K562 (cell line): ENCODE measurements around the gene DGKE. TPM values are rescaled to one million over a fixed set of nuclear protein-coding genes. Genes with fewer than 3 reads are reported as not detected.

ENCODE experiments used
- ARNT ChIP-seq, 2 experiments: fragments of 450-650 bp; IDR thresholded peaks; 2 replicates each; pipeline ENCODE4 v1.6.1; 2016; ENCODE audit warnings: mild to moderate bottlenecking in 1 of 2
- ATF1 ChIP-seq, 2 experiments: fragments of 450-650 bp in 1 of 2; IDR thresholded peaks; 2 replicates each; pipeline ENCODE4 v1.6.1; 2016; ENCODE audit warnings: missing compliant biosample characterization in 1 of 2, missing genetic modification characterization in 1 of 2
- ESRRA ChIP-seq: fragments of 450-650 bp; IDR thresholded peaks from 2 replicates; pipeline ENCODE4 v1.6.1; 2014; ENCODE audit warnings: low read depth, mild to moderate bottlenecking, moderate library complexity, borderline replicate concordance
- MTF1 ChIP-seq: fragments of 250-450 bp; sonication (Bioruptor Pico); IDR thresholded peaks from 2 replicates; pipeline ENCODE4 v1.9.0; 2021; ENCODE audit warnings: moderate library complexity, mild to moderate bottlenecking, inconsistent platforms, borderline replicate concordance
- MXI1 ChIP-seq: IDR thresholded peaks from 2 replicates; pipeline ENCODE4 v1.6.1; 2011; ENCODE audit warnings: low read depth, mild to moderate bottlenecking, improper control_type of control experiment, low read length
- POLR2H ChIP-seq: IDR thresholded peaks from 2 replicates; pipeline ENCODE4 v1.6.1; 2016; ENCODE audit warnings: missing genetic modification characterization, low read depth, mild to moderate bottlenecking, control low read depth, missing compliant biosample characterization, moderate library complexity
- RBM15 ChIP-seq: fragments of 200-400 bp; formaldehyde crosslinking; IDR thresholded peaks from 2 replicates; pipeline ENCODE4 v1.6.1; 2018; ENCODE audit warnings: mild to moderate bottlenecking, low read length, moderate library complexity; ENCODE audit not compliant: insufficient read depth
- SNIP1 ChIP-seq: fragments of 450-650 bp; IDR thresholded peaks from 2 replicates; pipeline ENCODE4 v1.7.1; 2017; ENCODE audit warnings: low read depth, mild to moderate bottlenecking
- ZFP36 ChIP-seq: fragments of 150-350 bp; IDR thresholded peaks from 2 replicates; pipeline ENCODE4 v1.6.1; 2018; ENCODE audit warnings: low read length, low read depth; ENCODE audit not compliant: partially characterized antibody
- polyA plus RNA-seq, 8 experiments: library from polyadenylated mRNA; depleted of rRNA in 4 of 8; stranded (reverse) in 5 of 8; unstranded in 3 of 8; fragments of >200 nt; fragmentation: Nextera tagmentation in 2 of 8; fragmentation: Illumina TruSeq in 1 of 8; extraction: Ambion mirVana in 2 of 8; extraction: Trizol in 1 of 8; gene quantifications; 2 replicates each; pipeline versions ENCODE4 v1.2.1 to v1.2.3, GENCODE V29; 2011 to 2014; ENCODE audit warnings: inconsistent platforms in 1 of 8, missing spikeins in 1 of 8
- total RNA-seq, 7 experiments: library from RNA; depleted of rRNA in 6 of 7; stranded (reverse); fragments of >200 nt in 6 of 7; fragmentation: Illumina TruSeq in 2 of 7; extraction: Trizol in 2 of 7; gene quantifications; 2 replicates each; pipeline versions ENCODE4 v1.2.1 to v1.2.3, GENCODE V29; 2011 to 2021; ENCODE audit warnings: low replicate concordance in 1 of 7
- TF ChIP-seq, protein P1 (sequence below): fragments of 250-450 bp; sonication (Bioruptor Pico); IDR thresholded peaks from 2 replicates; pipeline ENCODE4 v1.8.0; 2022; ENCODE audit warnings: inconsistent platforms, mild to moderate bottlenecking, moderate library complexity, borderline replicate concordance
- TF ChIP-seq, protein P2 (sequence below): fragments of 450-650 bp; formaldehyde crosslinking; IDR thresholded peaks from 2 replicates; pipeline ENCODE4 v1.4.0; 2020; ENCODE audit warnings: mild to moderate bottlenecking
- TF ChIP-seq, protein P3 (sequence below): sonication (generic); formaldehyde crosslinking; IDR thresholded peaks from 2 replicates; pipeline ENCODE4 v1.8.1; 2022; ENCODE audit warnings: missing genetic modification reagents
- TF ChIP-seq, protein P4 (sequence below): fragments of 450-650 bp; IDR thresholded peaks from 2 replicates; pipeline ENCODE4 v1.7.0; 2016; ENCODE audit warnings: borderline replicate concordance
- TF ChIP-seq, protein P5 (sequence below): fragments of 450-650 bp; formaldehyde crosslinking; conservative IDR thresholded peaks from 2 replicates; pipeline ENCODE4 v1.4.0; 2022; ENCODE audit warnings: mild to moderate bottlenecking, missing genetic modification characterization
- TF ChIP-seq, protein P6 (sequence below): IDR thresholded peaks from 2 replicates; pipeline ENCODE4 v1.6.1; 2011; ENCODE audit warnings: borderline replicate concordance, low read depth, mild to moderate bottlenecking, moderate library complexity, low read length; ENCODE audit not compliant: insufficient read depth, poor library complexity, severe bottlenecking

The DGKE gene
- total and polyA plus RNA-seq, 9 of the 15 experiments (the other 6 are each of a cell fraction or from before 2014, with no cell fraction given): 1.3 to 9.9 (median 5.9) TPM

DNA sequence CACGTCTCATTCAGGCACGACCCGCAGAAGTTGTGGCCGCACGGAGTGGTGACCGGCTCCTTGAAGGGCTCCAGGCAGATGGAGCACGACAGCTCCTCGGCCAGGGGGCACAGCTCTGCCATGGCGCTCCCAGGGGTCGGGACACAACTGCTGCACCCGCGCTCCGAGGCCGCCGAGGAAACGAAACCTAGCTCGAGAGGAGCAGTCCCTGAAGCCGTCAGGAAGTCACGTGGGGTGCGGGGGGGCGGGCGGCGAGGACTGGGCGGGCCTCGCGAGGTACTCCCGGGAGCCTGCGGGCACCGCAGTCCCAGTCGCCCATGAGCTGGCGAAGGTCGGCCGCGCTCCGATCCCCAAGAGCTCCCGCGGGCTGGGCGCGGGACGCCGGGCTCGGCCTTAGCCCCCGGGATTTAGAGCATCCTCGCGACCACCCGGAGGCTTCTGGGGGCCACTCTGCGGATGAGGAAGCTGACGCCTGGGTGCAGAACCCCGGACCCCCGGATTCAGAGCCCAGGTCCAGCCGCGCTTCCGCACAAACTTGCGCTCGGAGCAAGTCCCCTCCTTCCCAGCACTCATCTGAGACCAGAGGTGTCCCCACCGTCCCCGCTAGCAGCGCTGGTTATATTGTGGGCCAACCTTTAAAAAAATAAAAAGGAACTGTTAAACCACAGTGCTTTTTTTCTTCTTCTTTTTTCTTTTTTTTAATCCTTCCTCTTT, 80.1 kb downstream of the DGKE start, which contains the start of gene TRIM25 (continued):
- TF ChIP-seq, protein P1, sequence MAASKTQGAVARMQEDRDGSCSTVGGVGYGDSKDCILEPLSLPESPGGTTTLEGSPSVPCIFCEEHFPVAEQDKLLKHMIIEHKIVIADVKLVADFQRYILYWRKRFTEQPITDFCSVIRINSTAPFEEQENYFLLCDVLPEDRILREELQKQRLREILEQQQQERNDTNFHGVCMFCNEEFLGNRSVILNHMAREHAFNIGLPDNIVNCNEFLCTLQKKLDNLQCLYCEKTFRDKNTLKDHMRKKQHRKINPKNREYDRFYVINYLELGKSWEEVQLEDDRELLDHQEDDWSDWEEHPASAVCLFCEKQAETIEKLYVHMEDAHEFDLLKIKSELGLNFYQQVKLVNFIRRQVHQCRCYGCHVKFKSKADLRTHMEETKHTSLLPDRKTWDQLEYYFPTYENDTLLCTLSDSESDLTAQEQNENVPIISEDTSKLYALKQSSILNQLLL (CRISPR knock-in tag): no peak
- TF ChIP-seq RBM15: no peak
- TF ChIP-seq, protein P2, sequence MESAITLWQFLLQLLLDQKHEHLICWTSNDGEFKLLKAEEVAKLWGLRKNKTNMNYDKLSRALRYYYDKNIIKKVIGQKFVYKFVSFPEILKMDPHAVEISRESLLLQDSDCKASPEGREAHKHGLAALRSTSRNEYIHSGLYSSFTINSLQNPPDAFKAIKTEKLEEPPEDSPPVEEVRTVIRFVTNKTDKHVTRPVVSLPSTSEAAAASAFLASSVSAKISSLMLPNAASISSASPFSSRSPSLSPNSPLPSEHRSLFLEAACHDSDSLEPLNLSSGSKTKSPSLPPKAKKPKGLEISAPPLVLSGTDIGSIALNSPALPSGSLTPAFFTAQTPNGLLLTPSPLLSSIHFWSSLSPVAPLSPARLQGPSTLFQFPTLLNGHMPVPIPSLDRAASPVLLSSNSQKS (CRISPR knock-in tag): no peak
- no peak for TF ChIP-seq ARNT (IDR thresholded peaks at IDR 0.05)
- peak; percentile 96 for TF ChIP-seq POLR2H (tag)
- TF ChIP-seq SNIP1: no peak
- peak; percentile 52; the same call in 1 of the 2 replicates for TF ChIP-seq ESRRA
- TF ChIP-seq, protein P3, sequence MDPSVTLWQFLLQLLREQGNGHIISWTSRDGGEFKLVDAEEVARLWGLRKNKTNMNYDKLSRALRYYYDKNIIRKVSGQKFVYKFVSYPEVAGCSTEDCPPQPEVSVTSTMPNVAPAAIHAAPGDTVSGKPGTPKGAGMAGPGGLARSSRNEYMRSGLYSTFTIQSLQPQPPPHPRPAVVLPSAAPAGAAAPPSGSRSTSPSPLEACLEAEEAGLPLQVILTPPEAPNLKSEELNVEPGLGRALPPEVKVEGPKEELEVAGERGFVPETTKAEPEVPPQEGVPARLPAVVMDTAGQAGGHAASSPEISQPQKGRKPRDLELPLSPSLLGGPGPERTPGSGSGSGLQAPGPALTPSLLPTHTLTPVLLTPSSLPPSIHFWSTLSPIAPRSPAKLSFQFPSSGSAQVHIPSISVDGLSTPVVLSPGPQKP: no peak
- TF ChIP-seq, protein P4, sequence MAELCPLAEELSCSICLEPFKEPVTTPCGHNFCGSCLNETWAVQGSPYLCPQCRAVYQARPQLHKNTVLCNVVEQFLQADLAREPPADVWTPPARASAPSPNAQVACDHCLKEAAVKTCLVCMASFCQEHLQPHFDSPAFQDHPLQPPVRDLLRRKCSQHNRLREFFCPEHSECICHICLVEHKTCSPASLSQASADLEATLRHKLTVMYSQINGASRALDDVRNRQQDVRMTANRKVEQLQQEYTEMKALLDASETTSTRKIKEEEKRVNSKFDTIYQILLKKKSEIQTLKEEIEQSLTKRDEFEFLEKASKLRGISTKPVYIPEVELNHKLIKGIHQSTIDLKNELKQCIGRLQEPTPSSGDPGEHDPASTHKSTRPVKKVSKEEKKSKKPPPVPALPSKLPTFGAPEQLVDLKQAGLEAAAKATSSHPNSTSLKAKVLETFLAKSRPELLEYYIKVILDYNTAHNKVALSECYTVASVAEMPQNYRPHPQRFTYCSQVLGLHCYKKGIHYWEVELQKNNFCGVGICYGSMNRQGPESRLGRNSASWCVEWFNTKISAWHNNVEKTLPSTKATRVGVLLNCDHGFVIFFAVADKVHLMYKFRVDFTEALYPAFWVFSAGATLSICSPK: no peak
- TF ChIP-seq, protein P5, sequence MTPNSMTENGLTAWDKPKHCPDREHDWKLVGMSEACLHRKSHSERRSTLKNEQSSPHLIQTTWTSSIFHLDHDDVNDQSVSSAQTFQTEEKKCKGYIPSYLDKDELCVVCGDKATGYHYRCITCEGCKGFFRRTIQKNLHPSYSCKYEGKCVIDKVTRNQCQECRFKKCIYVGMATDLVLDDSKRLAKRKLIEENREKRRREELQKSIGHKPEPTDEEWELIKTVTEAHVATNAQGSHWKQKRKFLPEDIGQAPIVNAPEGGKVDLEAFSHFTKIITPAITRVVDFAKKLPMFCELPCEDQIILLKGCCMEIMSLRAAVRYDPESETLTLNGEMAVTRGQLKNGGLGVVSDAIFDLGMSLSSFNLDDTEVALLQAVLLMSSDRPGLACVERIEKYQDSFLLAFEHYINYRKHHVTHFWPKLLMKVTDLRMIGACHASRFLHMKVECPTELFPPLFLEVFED (CRISPR knock-in tag): 0 out of 2 replicates have a peak, but pooled peaks have one; percentile 9
- TF ChIP-seq ZFP36: no peak
- TF ChIP-seq MTF1 (CRISPR knock-in tag): no peak
- TF ChIP-seq ATF1 (CRISPR knock-in tag; IDR thresholded peaks at IDR 0.05): no peak
- no peak; the same call in none of the 2 replicates for TF ChIP-seq ATF1 (tag; IDR thresholded peaks at IDR 0.05)
- TF ChIP-seq, protein P6, sequence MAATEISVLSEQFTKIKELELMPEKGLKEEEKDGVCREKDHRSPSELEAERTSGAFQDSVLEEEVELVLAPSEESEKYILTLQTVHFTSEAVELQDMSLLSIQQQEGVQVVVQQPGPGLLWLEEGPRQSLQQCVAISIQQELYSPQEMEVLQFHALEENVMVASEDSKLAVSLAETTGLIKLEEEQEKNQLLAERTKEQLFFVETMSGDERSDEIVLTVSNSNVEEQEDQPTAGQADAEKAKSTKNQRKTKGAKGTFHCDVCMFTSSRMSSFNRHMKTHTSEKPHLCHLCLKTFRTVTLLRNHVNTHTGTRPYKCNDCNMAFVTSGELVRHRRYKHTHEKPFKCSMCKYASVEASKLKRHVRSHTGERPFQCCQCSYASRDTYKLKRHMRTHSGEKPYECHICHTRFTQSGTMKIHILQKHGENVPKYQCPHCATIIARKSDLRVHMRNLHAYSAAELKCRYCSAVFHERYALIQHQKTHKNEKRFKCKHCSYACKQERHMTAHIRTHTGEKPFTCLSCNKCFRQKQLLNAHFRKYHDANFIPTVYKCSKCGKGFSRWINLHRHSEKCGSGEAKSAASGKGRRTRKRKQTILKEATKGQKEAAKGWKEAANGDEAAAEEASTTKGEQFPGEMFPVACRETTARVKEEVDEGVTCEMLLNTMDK: no peak
- peak; percentile 31; the same call in 1 of the 2 replicates for TF ChIP-seq MXI1
